PFSK-1 (cell line): ENCODE measurements around the gene TMEM89.

Experiments
- FOXP2 ChIP-seq: optimal IDR thresholded peaks from 2 replicates; pipeline ENCODE3; 2011; ENCODE audit warnings: borderline replicate concordance, control low read depth, inconsistent platforms; ENCODE audit not compliant: insufficient read depth; ENCODE audit errors: extremely low read length, extremely low read depth
- POLR2AphosphoS5 ChIP-seq: IDR thresholded peaks from 2 replicates; pipeline ENCODE4 v1.6.1; 2012; ENCODE audit warnings: low read depth, mild to moderate bottlenecking, control low read depth, low read length, moderate library complexity
- REST ChIP-seq, 2 experiments: IDR thresholded peaks; 2 replicates each; pipeline versions ENCODE4 v1.6.1 to v1.8.0; 2011 to 2012; ENCODE audit warnings: low read depth in 2 of 2, low read length in 2 of 2, control low read depth in 1 of 2, inconsistent platforms in 1 of 2, mild to moderate bottlenecking in 1 of 2, moderate library complexity in 1 of 2; ENCODE audit not compliant: insufficient read depth in 1 of 2
- SIN3A ChIP-seq: IDR thresholded peaks from 2 replicates; pipeline ENCODE4 v1.6.1; 2012; ENCODE audit warnings: mild to moderate bottlenecking, low read length, moderate library complexity, borderline replicate concordance; ENCODE audit not compliant: insufficient read depth
- TAF1 ChIP-seq: IDR thresholded peaks from 2 replicates; pipeline ENCODE4 v1.6.1; 2012; ENCODE audit warnings: low read length, control low read depth, borderline replicate concordance; ENCODE audit not compliant: insufficient read depth

The TMEM89 gene

GRCh38 chr3:48633256-48633655, 11.7 kb upstream of the TMEM89 start:
- TF ChIP-seq TAF1 (no peak), POLR2AphosphoS5 (no peak), SIN3A (no peak), REST (IDR thresholded peaks at IDR 0.05; ENCODE audit: insufficient read depth in 1 of 2, low read depth in 2 of 2, low read length in 2 of 2) (no peak), FOXP2 (no peak)

- TF ChIP-seq REST (IDR thresholded peaks at IDR 0.05; ENCODE audit: insufficient read depth in 1 of 2, low read depth in 2 of 2, low read length in 2 of 2), result no peak
- TF ChIP-seq POLR2AphosphoS5, result no peak
- no peak for TF ChIP-seq TAF1
- TF ChIP-seq FOXP2, result no peak
- no peak for TF ChIP-seq SIN3A
These were observed 10.2 kb upstream of the TMEM89 start for GRCh38 chr3:48631516-48632448.

GRCh38 chr3:48630833-48631232, 9.3 kb upstream of the TMEM89 start:
- TF ChIP-seq FOXP2 (no peak), TAF1 (no peak), SIN3A (no peak), POLR2AphosphoS5 (no peak), REST (IDR thresholded peaks at IDR 0.05; ENCODE audit: insufficient read depth in 1 of 2, low read depth in 2 of 2, low read length in 2 of 2) (no peak)

GRCh38 chr3:48630407-48630806, 8.8 kb upstream of the TMEM89 start:
- no peak for TF ChIP-seq TAF1
- TF ChIP-seq POLR2AphosphoS5, result no peak
- no peak for TF ChIP-seq FOXP2
- no peak for TF ChIP-seq SIN3A
- no peak for TF ChIP-seq REST (IDR thresholded peaks at IDR 0.05; ENCODE audit: insufficient read depth in 1 of 2, low read depth in 2 of 2, low read length in 2 of 2)

GRCh38 chr3:48629894-48630293, 8.3 kb upstream of the TMEM89 start:
- TF ChIP-seq SIN3A, result no peak
- no peak for TF ChIP-seq REST (IDR thresholded peaks at IDR 0.05; ENCODE audit: insufficient read depth in 1 of 2, low read depth in 2 of 2, low read length in 2 of 2)
- no peak for TF ChIP-seq TAF1
- no peak for TF ChIP-seq FOXP2
- TF ChIP-seq POLR2AphosphoS5, result no peak
